Spleen (tissue), 11 donors: ENCODE data around the gene RACGAP1. TPM values are rescaled to one million over a fixed set of nuclear protein-coding genes. Genes with fewer than 3 reads are reported as not detected.
"Not testable (repeated sequence)": the region's sequence is repeated elsewhere in the genome, so short reads cannot be mapped to it uniquely, and the experiment has no call there.

ENCODE experiments used
- DNase-seq: peaks from one replicate; pipeline ENCODE4 v3.0.0-alpha.2; 2020
- H3K27ac ChIP-seq, 8 donors: fragments of 200-600 bp; sonication (generic) in 7 of 8; 1 replicate in 4 of 8; 2 replicates in 4 of 8; pipeline versions ENCODE4 v1.5.0 to v1.8.0; 2016 to 2021; ENCODE audit warnings: inconsistent platforms in 4 of 8, mild to moderate bottlenecking in 4 of 8, moderate library complexity in 1 of 8
- H3K27me3 ChIP-seq, 7 donors: fragments of 200-600 bp; sonication (generic) in 6 of 7; replicated peaks in 1 of 7; 1 replicate in 4 of 7; 2 replicates in 3 of 7; pipeline versions ENCODE4 v1.5.0 to v1.8.0; 2016 to 2021; ENCODE audit warnings: inconsistent platforms in 3 of 7, mild to moderate bottlenecking in 1 of 7
- H3K36me3 ChIP-seq, 6 donors: fragments of 200-600 bp; sonication (generic) in 5 of 6; 1 replicate in 4 of 6; 2 replicates in 2 of 6; pipeline versions ENCODE4 v1.5.0 to v1.8.0; 2016 to 2021; ENCODE audit warnings: inconsistent platforms in 2 of 6
- H3K4me1 ChIP-seq, 6 donors: fragments of 200-600 bp; sonication (generic) in 5 of 6; 1 replicate in 3 of 6; 2 replicates in 3 of 6; pipeline versions ENCODE4 v1.5.0 to v1.8.0; 2016 to 2021; ENCODE audit warnings: inconsistent platforms in 3 of 6
- H3K4me3 ChIP-seq, 8 donors: fragments of 200-600 bp; sonication (generic) in 7 of 8; 1 replicate in 4 of 8; 2 replicates in 4 of 8; pipeline versions ENCODE4 v1.5.0 to v1.8.0; 2016 to 2021; ENCODE audit warnings: inconsistent platforms in 4 of 8, mild to moderate bottlenecking in 4 of 8, moderate library complexity in 2 of 8
- H3K9me3 ChIP-seq, 8 donors: fragments of 200-600 bp; sonication (generic) in 7 of 8; 1 replicate in 4 of 8; 2 replicates in 4 of 8; pipeline versions ENCODE4 v1.5.0 to v1.8.0; 2016 to 2021; ENCODE audit warnings: inconsistent platforms in 4 of 8
- POLR2A ChIP-seq, 3 donors: fragments of 450-650 bp; IDR thresholded peaks; one replicate each; pipeline ENCODE4 v1.5.1; 2017; ENCODE audit warnings: antibody characterized with exemption in 3 of 3, mild to moderate bottlenecking in 1 of 3
- POLR2AphosphoS5 ChIP-seq, 3 donors: sonication (generic); formaldehyde crosslinking; IDR thresholded peaks; one replicate each; pipeline ENCODE4 v1.5.1; 2017; ENCODE audit warnings: antibody characterized with exemption in 3 of 3
- WGBS, 5 donors: extraction: QIAGEN DNeasy Blood & Tissue Kit in 3 of 5; methylation state at CpG; one replicate each; pipeline versions ENCODE4 v1.1.5 to v1.1.7; 2013 to 2018; 5-methylcytosine and 5-hydroxymethylcytosine counted together
- intact Hi-C: fragments of 100-400 bp; cut with DNase I; formaldehyde crosslinking; loops from one replicate; pipeline ENCODE4 v1.15.0; 2023; ENCODE audit warnings: low total_unique reads
- polyA plus RNA-seq, 3 donors: library from polyadenylated mRNA; stranded (reverse); fragments of 200-250 nt; gene quantifications; one replicate each; pipeline ENCODE4 v1.2.1, GENCODE V29; 2013
- total RNA-seq, 7 donors: library from RNA; depleted of rRNA in 3 of 7; stranded (reverse); fragments of >200 nt in 3 of 7; fragmentation: NEBNext Ultra II Directional in 4 of 7; extraction: Animal tissue kit (Norgen Biotek cat#: 25700) in 4 of 7; gene quantifications; one replicate each; pipeline versions ENCODE4 v1.1.0 to v1.2.1, GENCODE V29; 2016 to 2021
- TF ChIP-seq, protein P1 (sequence below), 11 experiments: fragments of 200-600 bp in 7 of 11; fragments of 450-650 bp in 4 of 11; sonication (generic) in 4 of 11; IDR thresholded peaks in 8 of 11; conservative IDR thresholded peaks in 3 of 11; 1 replicate in 7 of 11; 2 replicates in 4 of 11; pipeline versions ENCODE4 v1.4.0 to v1.8.0; 2016 to 2021; ENCODE audit warnings: antibody characterized with exemption in 11 of 11, inconsistent platforms in 4 of 11, mild to moderate bottlenecking in 1 of 11
- donor health status: healthy with polysubstance abuse.
- donor health status: DM: no; HTN: no; CAD: no; lungs with moderate emphysema.
- donor health status: DM: no; HTN: no; CAD: no.
- donor health status: Bipolar disorder and iron deficiency.
- donor health status: healthy.
- donor health status: DM: no; HTN: no; CAD: no.
- donor health status: DM: yes; HTN: yes; CAD: no.

The RACGAP1 gene
- total and polyA plus RNA-seq, 10 donors, result 3.4 to 21.1 (median 9.4) TPM

DNA sequence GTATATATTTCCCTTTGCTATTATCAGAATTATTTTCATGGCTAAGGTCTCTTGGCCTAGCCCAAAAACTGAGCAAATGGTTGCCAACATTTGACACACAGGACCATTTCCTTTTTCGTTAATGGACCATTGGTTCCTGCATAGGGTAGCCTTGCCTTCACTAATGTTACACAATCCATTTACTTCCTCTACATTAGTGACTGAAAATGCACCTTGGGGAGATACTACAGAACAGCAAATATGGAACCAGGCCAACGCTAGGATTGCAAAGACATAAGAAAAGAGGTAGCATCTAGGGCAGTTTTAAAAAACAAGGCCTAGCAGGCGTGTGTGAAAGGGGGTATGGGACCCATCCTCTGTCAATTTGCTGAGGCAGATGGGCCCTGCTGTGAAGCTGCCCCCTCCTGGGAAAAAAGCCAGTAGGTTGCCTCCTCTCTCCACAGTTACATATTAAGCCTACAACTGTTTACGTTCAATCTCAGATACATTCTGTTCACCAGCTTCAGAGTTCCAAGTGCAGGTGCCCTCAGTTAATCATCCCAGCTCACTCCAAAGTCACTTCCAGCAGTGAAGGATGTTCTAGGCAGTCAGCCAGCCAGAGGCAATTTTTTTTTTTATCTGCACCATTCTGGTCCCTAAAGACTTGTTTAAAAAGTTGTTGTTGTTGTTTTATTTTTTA, 37.5 kb downstream of the RACGAP1 start:
- TF ChIP-seq POLR2AphosphoS5 (IDR thresholded peaks at IDR 0.05), result peak in 1 of 3 donors; percentile 28
- TF ChIP-seq, protein P1, sequence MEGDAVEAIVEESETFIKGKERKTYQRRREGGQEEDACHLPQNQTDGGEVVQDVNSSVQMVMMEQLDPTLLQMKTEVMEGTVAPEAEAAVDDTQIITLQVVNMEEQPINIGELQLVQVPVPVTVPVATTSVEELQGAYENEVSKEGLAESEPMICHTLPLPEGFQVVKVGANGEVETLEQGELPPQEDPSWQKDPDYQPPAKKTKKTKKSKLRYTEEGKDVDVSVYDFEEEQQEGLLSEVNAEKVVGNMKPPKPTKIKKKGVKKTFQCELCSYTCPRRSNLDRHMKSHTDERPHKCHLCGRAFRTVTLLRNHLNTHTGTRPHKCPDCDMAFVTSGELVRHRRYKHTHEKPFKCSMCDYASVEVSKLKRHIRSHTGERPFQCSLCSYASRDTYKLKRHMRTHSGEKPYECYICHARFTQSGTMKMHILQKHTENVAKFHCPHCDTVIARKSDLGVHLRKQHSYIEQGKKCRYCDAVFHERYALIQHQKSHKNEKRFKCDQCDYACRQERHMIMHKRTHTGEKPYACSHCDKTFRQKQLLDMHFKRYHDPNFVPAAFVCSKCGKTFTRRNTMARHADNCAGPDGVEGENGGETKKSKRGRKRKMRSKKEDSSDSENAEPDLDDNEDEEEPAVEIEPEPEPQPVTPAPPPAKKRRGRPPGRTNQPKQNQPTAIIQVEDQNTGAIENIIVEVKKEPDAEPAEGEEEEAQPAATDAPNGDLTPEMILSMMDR (IDR thresholded peaks at IDR 0.05 in 8 of 11, conservative IDR thresholded peaks at IDR 0.05 in 3 of 11), result no peak
- H3K27me3 ChIP-seq, result no peaks in the 10 kb centered on the region
- no peaks in the 10 kb centered on the region for H3K9me3 ChIP-seq
- H3K4me3 ChIP-seq, result no peak overlapping the region
- DNase-seq, result no peak
- H3K27ac ChIP-seq, result peak overlapping the region in 5 of 8 donors; percentile 17 to 74 (median 68)
- intact Hi-C loops, result no loop called here
- WGBS, 5 donors, result 61 to 88% (median 74%) methylated on average over 4 of the region's 4 CpGs
- H3K4me1 ChIP-seq, result peaks cover 0 to 48% (median 3%) of the 10 kb centered on the region in 6 donors
- H3K36me3 ChIP-seq, result peaks cover 0 to 21% (median 3%) of the 10 kb centered on the region in 6 donors

DNA sequence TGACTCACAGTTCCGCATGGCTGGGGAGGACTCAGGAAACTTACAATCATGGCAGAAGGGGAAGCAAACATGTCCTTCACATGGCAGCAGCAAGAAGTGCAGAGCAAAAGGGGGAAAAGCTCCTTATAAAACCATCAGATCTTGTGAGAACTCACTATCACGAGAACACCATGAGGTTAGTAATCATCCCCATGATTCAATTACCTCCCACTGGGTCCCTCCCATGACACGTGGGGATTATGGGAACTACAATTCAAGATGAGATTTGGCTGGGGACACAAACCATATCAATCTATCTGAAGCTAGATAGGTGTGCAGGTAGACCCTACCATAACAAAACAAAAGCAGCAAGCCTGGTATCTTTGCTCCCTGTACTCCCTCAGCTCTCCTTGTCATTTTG, 38.8 kb downstream of the RACGAP1 start:
- intact Hi-C loops, DNase-seq, H3K36me3 ChIP-seq, H3K27ac ChIP-seq, H3K4me3 ChIP-seq, H3K9me3 ChIP-seq, H3K27me3 ChIP-seq: not testable (repeated sequence)
- WGBS, 5 donors, result 80 to 93% (median 85%) methylated on average over 3 of the region's 3 CpGs
- peaks cover 0 to 56% (median 3%) of the 10 kb centered on the region in 6 donors for H3K4me1 ChIP-seq

DNA sequence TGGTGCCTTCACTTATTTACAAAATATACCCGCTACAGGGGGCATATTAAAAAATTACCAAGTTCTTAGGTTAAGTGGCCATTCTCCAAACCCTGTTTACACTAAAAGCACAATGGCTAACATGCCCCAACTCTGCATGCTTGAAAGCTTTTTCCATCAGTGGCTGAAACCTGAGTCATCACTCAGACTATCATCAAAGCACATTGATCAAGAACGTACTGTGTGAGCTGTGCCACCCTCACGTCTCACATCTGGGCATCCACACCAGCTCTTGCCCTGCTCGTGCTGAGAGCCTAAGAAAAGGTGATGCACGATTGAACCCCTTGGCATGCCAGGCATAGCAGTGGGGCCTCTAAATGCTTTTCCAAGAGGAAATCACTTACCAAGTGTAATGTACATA, 39.3 kb downstream of the RACGAP1 start:
- no peak overlapping the region for H3K4me3 ChIP-seq
- no peaks in the 10 kb centered on the region for H3K9me3 ChIP-seq
- DNase-seq, result no peak
- H3K27me3 ChIP-seq, result no peaks in the 10 kb centered on the region
- 80 to 93% (median 89%) methylated on average over 5 of the region's 5 CpGs for whole genome bisulfite sequencing, 5 donors
- TF ChIP-seq, protein P1 (IDR thresholded peaks at IDR 0.05 in 8 of 11, conservative IDR thresholded peaks at IDR 0.05 in 3 of 11), result no peak
- TF ChIP-seq POLR2AphosphoS5 (IDR thresholded peaks at IDR 0.05) (no peak), POLR2A (IDR thresholded peaks at IDR 0.05) (no peak)
- H3K36me3 ChIP-seq, result peaks cover 0 to 8% (median 0%) of the 10 kb centered on the region in 6 donors
- H3K27ac ChIP-seq, result no peak overlapping the region
- H3K4me1 ChIP-seq, result peaks cover 0 to 54% (median 3%) of the 10 kb centered on the region in 6 donors
- intact Hi-C loops, result no loop called here

DNA sequence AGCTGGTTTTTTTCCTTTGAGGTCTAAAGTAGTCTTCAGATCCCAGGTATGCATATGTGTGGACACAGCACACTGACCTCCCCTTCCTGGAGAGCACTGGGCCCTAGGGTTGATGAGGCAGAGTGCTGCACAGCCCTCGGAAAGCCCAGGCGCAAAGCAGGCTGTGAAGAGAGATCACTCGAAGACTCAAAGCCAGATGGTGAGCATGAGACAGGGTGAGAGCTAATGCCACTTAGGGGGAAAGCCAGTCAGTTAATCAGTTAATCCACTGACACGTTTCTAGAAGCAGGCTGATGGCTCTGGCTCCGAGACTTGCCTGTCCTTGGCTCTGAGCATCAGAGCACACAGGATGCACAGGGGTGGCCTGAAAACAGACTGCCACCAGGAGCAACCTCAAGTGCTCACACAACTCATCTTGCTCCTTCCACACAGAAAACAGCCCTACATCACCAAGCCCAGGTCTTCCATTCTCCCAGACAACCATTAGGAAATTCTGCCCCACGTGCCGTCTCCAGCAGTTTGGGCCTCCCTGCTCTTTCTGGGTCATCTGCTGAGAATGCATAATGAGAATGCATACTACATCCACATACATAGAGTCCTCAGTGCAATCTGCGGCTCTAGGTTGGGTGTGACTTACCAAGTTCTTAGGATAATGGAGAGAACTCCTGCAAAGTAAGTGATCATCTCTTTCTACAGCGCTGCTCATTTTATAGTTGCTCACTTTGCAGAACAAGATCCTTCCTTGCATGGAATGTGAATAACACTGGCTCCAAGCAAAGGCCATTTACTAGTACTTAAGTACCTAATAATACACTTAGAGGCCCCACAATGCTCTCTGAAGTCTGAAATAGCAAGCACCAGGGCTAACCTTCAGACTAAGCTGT, 40.6 kb downstream of the RACGAP1 start:
- Histone ChIP-seq H3K4me3 (no peak overlapping the region), H3K9me3 (no peaks in the 10 kb centered on the region), H3K36me3 (peaks cover 0 to 3% (median 0%) of the 10 kb centered on the region in 6 donors), H3K27me3 (no peaks in the 10 kb centered on the region), H3K4me1 (peaks cover 0 to 41% (median 3%) of the 10 kb centered on the region in 6 donors), H3K27ac (no peak overlapping the region)
- WGBS, 5 donors, result 91 to 95% (median 94%) methylated on average over 9 of the region's 9 CpGs
- intact Hi-C loops, result no loop called here
- no peak for DNase-seq
- TF ChIP-seq POLR2A (IDR thresholded peaks at IDR 0.05) (no peak), POLR2AphosphoS5 (IDR thresholded peaks at IDR 0.05) (no peak)
- TF ChIP-seq, protein P1 (IDR thresholded peaks at IDR 0.05 in 8 of 11, conservative IDR thresholded peaks at IDR 0.05 in 3 of 11), result no peak
